ENCODE measurements around the gene IZUMO2.
A peak's percentile ranks its signal among the peaks of the same experiment; 100 is the strongest.

IZUMO2 gene

GRCh38 chr19:50154529-50154928, 8.6 kb downstream of the IZUMO2 start:
- TF ChIP-seq EZH2 (IDR thresholded peaks at IDR 0.05; ENCODE audit: borderline replicate concordance, low read depth, low read length, severe bottlenecking) (no peak), CTCF (IDR thresholded peaks at IDR 0.05; ENCODE audit: borderline replicate concordance, extremely low read depth, low read length, poor library complexity, severe bottlenecking) (no peak)
- DNase-seq: no peak
- no peaks in the 10 kb centered on the region for H4K20me1 ChIP-seq (ENCODE audit: insufficient read depth, low read length)
- ATAC-seq (ENCODE audit: insufficient read depth, low read depth): no peak
- no peak overlapping the region for H3K4me2 ChIP-seq (ENCODE audit: insufficient read depth, low read length)
- no peaks in the 10 kb centered on the region for H3K27me3 ChIP-seq (ENCODE audit: insufficient read depth, low read length, poor library complexity)
- no peak overlapping the region for H3K4me3 ChIP-seq (ENCODE audit: low read depth in 1 of 2, low read length in 2 of 2)
- no peak overlapping the region for H3K27ac ChIP-seq (ENCODE audit: low read length)
- H3K4me1 ChIP-seq (ENCODE audit: insufficient read depth, low read length): no peaks in the 10 kb centered on the region
- no peak overlapping the region for H2AFZ ChIP-seq (ENCODE audit: low read depth, low read length)
- no peak overlapping the region for H3K9ac ChIP-seq (ENCODE audit: low read depth, low read length)
- no peaks in the 10 kb centered on the region for H3K79me2 ChIP-seq (ENCODE audit: insufficient read depth, low read length)
- H3K9me3 ChIP-seq (ENCODE audit: insufficient read depth, low read length, severe bottlenecking): no peaks in the 10 kb centered on the region
- H3K36me3 ChIP-seq (ENCODE audit: insufficient read depth, low read length): no peaks in the 10 kb centered on the region

- no peaks in the 10 kb centered on the region for H4K20me1 ChIP-seq (ENCODE audit: insufficient read depth, low read length)
- H3K4me3 ChIP-seq (ENCODE audit: low read depth in 1 of 2, low read length in 2 of 2): no peak overlapping the region
- no peak for TF ChIP-seq CTCF (IDR thresholded peaks at IDR 0.05; ENCODE audit: borderline replicate concordance, extremely low read depth, low read length, poor library complexity, severe bottlenecking)
- no peaks in the 10 kb centered on the region for H3K79me2 ChIP-seq (ENCODE audit: insufficient read depth, low read length)
- no peak for DNase-seq
- no peak for ATAC-seq (ENCODE audit: insufficient read depth, low read depth)
- peaks cover 4% of the 10 kb centered on the region; the same call in 1 of the 2 replicates for H3K4me1 ChIP-seq (ENCODE audit: insufficient read depth, low read length)
- no peaks in the 10 kb centered on the region for H3K27me3 ChIP-seq (ENCODE audit: insufficient read depth, low read length, poor library complexity)
- H3K9ac ChIP-seq (ENCODE audit: low read depth, low read length): no peak overlapping the region
- H2AFZ ChIP-seq (ENCODE audit: low read depth, low read length): no peak overlapping the region
- no peak overlapping the region for H3K27ac ChIP-seq (ENCODE audit: low read length)
- H3K36me3 ChIP-seq (ENCODE audit: insufficient read depth, low read length): no peaks in the 10 kb centered on the region
- H3K9me3 ChIP-seq (ENCODE audit: insufficient read depth, low read length, severe bottlenecking): no peaks in the 10 kb centered on the region
- no peak overlapping the region for H3K4me2 ChIP-seq (ENCODE audit: insufficient read depth, low read length)
These were observed 10.5 kb downstream of the IZUMO2 start for GRCh38 chr19:50152578-50152977.

- Histone ChIP-seq H3K4me3 (ENCODE audit: low read depth in 1 of 2, low read length in 2 of 2) (peak overlapping the region in 1 of 2 experiments; percentile 75; a peak in 3 of 4 replicates), H3K36me3 (ENCODE audit: insufficient read depth, low read length) (no peaks in the 10 kb centered on the region), H3K27me3 (ENCODE audit: insufficient read depth, low read length, poor library complexity) (no peaks in the 10 kb centered on the region), H2AFZ (ENCODE audit: low read depth, low read length) (peak overlapping the region; percentile 88), H3K4me1 (ENCODE audit: insufficient read depth, low read length) (peaks cover 12% of the 10 kb centered on the region; the same call in 1 of the 2 replicates), H3K27ac (ENCODE audit: low read length) (peak overlapping the region; percentile 78; the same call in 1 of the 2 replicates), H3K79me2 (ENCODE audit: insufficient read depth, low read length) (no peaks in the 10 kb centered on the region), H3K9me3 (ENCODE audit: insufficient read depth, low read length, severe bottlenecking) (no peaks in the 10 kb centered on the region), H4K20me1 (ENCODE audit: insufficient read depth, low read length) (no peaks in the 10 kb centered on the region), H3K9ac (ENCODE audit: low read depth, low read length) (peak overlapping the region; percentile 60), H3K4me2 (ENCODE audit: insufficient read depth, low read length) (peak overlapping the region; percentile 69)
- ATAC-seq (ENCODE audit: insufficient read depth, low read depth): no peak
- TF ChIP-seq EZH2 (IDR thresholded peaks at IDR 0.05; ENCODE audit: borderline replicate concordance, low read depth, low read length, severe bottlenecking) (no peak), CTCF (IDR thresholded peaks at IDR 0.05; ENCODE audit: borderline replicate concordance, extremely low read depth, low read length, poor library complexity, severe bottlenecking) (no peak)
- no peak for DNase-seq
These were observed 14.6 kb downstream of the IZUMO2 start for GRCh38 chr19:50148528-50148927.

All from DND-41 (cell line).